ENCODE measurements around the gene PPP2R3B.
"Not testable (repeated sequence)": the region's sequence is repeated elsewhere in the genome, so short reads cannot be mapped to it uniquely, and the experiment has no call there.

PPP2R3B gene

DNA sequence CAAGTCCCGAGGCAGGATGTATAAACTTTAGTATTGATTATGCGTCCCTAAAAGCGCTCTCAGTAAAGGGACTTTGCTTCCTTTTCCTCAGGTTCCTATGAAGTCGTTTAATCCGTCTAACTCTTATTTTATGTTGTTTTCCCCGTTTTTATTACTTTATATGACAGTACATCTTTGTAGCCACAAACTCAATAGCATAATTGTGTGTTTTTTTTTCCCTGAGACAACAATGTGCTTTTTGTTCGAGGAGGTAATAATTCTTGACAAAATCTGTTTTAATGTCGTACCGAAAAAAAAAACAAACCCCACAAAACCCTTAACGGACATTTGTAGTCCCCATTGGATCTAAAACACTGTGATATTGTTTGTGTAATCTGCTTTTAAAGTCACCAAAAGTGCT is 17.9 kb upstream of the PPP2R3B start:
- DNase-seq, result no peak

DNA sequence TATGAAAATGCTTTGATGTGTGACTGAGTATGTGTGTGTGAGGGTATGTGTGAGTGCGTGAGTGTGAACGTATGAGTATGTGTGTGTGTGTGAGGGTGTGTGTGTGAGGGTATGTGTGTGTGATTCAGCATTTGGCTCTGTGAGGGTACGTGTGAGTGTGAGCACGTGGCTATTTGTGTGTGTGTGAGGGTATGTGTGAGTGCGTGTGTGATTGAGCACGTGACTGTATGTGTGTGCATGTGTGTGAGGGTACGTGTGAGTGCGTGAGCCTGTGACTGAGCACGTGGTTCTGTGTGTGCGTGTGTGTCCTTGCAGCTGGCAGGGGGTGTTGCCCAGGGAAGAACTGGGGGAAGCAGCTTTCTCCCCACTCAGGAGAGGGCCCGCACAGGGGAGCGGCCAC is 16.1 kb upstream of the PPP2R3B start:
- no peak for DNase-seq

DNA sequence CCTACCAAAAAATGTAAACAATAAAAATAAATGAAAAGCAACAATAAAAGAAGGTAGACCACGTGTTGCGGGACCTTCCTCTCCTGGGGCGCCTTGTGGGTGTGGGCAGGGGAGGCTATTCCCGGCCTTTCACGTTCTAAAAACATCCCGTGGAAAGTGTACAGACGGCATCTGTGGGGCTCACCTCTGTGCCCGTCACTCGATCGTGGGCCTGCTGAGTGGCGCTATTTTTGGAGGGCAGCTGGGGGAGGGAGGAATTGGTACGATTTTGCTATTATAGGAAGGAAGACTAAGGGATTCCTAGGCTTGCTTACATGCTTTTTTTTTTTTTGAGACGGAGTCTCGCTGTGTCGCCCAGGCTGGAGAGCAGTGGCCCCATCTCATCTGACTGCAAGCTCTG is 13.6 kb upstream of the PPP2R3B start:
- DNase-seq, result no peak

DNA sequence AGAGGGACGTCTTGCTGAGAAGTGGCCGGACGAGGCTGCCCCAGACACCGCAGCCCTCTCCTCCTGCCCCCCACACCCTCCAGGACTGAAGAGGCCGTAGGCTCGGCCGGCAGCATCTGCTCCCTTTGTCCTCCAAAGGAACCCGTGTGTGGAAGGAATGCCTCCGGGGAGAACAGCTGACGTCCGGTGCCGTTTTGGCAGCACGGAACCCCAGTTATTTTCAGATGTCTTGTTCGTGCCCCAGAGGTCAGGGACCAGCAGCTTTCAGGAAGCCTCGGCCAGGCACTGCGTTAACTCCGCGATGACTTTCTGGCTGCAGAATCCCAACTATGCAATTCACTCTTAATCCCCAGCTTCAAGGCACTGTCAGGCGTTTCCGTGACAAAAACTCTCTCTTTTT is 10.9 kb upstream of the PPP2R3B start:
- DNase-seq, result no peak

DNA sequence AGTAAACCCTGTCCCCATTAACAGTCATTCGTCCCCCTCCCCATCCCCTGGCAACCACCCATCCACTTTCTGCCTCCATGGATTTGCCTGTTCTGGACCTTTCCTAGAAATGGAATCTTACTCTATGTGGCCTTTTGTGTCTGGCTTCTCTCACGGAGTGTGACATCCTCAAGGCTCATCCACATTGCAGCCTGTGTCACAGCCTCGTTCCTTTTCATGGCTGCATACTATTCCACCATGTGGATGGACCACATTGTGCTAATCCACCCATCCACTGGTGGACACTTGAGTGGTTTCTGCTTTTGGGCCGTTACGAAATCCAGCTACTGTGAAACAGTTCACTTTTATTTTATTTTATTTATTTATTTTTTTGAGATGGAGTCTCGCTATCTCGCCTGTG is 8.1 kb upstream of the PPP2R3B start:
- no peak for DNase-seq

DNA sequence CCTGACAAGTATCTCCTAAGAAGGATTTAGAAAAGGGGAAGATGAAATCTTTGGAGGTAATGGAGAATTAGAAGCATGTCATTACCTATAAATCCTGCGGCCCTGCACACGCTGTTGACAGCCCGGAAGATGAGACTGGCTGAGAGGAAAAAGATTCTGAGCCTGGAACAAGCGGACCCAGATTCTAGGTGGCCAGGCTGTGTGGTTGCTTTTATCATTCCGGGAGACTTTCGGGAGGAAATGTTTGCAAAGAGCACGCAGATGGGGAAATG is 5.8 kb upstream of the PPP2R3B start:
- no peak for DNase-seq

DNA sequence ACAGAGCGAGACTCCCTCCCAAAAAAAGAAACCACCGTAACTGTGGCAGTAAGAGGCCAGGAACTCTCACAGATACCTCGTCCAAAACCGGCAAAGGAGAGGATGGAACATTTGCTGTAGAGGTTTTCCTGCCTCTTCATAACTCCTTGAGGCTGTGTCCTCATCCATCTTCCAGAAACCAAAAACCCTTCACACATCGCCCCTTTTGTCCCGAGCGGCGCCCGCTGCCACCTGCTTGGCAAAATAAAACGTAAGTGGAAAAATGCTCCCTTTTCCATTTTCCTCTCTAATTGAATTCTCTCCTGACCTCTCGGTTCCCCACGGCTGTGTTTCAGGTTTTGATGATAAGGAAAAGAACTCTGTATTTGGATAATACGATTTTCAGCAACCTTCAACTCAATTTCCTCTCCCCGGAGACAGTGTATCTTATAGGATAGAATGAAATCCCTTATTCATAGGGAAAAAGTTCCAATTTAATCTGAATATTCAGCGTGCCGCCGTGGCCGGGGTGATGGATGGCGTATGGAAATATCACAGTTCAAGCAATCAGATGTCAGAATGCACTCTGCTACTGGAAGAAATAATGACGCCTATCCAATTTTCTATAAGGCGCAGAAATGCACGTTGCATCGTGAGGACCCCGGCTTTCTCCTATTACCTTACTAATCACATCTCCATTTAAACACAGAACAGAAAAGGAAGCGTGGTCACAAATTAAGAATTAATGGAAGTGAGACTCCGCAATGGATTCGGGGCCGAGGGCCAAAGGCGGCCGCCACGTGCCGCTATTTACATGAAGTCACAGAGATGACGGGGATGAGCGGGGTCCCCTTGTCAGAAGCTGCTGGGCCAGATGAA is 5.2 kb upstream of the PPP2R3B start:
- DNase-seq, result no peak

DNA sequence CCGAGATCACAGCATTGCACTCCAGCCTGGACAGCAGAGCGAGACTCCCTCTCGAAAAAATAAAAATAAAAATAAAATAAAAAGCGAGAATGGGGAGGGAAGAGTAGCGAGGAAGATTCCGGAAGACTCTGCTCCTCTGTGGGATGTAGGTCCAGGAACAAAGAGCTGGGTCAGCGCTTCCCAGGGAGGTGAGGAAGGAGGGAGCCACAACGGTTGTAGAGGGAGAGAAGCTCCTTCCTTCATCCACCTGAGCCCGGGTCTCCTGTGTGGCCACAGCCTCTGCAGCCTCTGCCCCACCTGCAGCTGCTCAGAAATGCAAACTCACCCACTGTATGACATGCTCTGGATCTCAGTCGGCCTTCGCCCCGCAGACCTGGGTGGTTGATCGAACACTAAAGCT is 3.8 kb upstream of the PPP2R3B start:
- no peak for DNase-seq

DNA sequence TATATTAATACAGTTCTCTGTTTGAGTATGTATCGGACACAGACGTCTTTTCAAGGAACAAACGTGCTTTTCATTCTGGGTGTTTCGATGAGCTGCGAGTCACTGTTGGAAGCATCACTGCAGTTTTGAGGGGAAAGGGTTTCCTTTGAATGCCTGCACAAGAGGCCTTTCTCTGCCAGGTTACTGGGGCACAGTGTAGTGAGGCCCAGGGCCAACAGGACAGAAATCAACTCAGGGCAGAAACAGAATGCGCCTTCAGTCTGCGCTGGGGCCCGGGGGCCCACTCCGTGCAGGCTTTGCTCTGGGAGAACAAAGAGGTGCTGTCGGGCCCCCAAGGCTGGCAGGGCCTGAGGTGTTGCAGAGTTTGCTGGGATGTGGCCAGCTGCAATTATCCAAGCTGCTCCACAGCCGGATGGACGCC is 2.3 kb upstream of the PPP2R3B start:
- DNase-seq, result no peak

DNA sequence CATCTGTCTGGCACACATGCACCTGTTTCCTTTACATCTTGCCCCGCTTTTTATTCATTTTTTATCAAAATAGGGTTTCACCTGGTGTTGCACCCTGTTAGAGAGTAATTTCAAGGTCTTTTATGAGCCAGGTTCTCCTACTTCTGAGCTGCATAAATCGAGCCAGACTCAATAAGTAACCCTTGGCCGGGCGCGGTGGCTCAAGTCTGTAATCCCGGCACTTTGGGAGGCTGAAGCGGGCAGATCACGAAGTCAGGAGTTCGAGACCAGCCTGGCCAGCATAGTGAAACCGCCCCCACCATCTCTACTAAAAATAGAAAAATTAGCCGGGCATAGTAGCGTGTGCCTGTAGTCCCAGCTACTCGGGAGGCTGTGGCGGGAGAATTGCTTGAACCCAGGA is 1.0 kb upstream of the PPP2R3B start:
- no peak for DNase-seq

DNA sequence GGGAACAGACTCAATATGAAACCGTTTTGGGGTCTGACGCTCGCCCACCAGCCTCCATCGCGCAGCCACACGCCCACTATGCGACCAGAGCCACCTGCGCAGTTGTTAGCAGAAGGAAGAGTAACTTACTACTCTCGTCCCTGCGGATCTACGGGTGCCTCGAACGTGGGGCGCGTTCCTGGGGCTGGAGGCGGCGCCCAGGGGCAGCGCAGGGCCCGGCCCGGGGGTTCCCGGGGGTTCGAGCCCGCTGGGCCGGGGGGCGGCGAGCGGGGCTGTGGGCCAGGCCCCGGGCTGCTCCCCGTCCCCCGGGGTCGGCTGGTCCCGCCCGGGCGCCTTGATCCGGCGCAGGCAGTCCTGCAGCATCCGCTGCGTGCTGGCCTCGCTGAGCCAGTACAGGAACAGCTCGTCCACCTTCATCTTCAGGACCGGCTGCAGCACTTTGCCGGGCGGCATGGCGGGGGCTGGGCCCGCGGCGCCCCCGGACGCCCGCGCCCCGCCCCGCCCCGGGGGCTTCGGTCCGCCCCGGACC is 404 bp downstream of the PPP2R3B start:
- DNase-seq, result no peak

DNA sequence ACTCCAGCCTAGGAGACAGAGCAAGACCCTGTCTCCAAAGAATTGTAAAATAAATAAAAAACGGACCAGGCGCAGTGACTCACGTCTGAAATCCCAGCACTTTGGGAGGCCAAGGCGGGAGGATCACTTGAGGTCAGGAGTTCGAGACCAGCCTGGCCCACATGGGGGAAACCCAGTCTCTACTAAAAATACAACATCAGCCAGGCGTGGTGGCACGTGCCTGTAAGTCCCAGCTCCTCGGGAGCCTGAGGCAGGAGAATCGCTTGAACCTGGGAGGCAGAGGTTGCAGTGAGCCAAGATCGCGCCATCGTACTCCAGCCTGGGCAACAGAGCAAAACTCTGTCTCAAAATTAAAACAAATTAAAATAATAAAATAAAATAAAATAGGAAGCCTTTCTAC is 971 bp downstream of the PPP2R3B start:
- not testable (repeated sequence) for DNase-seq

DNA sequence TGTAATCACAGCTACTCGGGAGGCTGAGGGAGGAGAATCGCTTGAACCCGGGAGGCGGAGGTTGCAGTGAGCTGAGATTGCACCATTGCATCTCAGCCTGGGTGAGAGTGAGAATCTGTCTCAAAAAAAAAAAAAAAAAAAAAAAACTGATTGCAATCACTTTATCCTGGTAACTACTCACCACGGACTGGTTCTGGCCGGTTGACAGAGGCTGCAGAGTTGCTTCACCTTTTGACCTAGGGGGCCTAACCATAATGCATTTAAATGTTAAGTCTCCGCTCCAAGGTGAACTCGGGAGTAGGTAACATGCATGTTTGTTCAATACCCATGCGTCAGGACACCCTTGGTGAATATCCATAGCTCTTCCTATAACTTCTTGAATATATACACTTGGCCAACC is 1.8 kb downstream of the PPP2R3B start:
- DNase-seq, result no peak

DNA sequence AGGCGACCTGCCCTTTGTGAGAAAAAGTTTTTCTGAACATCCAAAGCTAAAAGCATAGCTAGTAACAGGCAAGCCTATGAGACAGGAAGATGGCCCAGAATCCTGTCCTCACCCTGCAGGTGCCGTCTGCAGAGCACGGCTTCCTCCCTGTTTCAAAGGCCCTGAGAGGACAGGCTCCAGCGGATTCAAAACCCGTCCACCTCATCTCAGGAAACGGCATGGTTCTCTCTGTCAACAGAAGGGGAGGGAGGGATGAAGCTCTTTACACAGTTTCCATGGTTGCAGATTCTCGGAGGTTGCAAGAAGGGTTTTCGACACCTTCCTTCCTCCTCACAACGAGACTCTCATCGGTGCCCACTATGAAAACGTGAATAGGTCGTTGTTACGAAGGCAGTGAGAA is 8.3 kb downstream of the PPP2R3B start:
- DNase-seq, result no peak

DNA sequence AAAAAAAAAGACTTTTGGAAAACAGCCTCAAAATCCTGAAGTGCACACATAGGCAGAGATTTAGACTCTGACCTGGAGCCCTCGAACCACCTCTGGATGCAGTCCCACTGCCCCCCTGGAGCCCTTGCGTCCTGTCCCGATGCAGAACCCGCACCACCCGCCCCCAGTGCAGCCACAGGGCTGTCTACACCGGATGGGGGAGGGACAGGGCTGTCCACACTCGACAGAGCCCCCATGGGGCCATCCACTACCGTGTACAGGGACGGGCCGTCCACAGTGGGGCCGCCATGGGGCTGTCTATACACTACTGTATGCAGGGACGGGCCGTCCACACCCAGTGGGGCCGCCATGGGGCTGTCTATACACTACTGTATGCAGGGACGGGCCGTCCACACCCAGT is 10.5 kb downstream of the PPP2R3B start:
- DNase-seq, result not testable (repeated sequence)

DNA sequence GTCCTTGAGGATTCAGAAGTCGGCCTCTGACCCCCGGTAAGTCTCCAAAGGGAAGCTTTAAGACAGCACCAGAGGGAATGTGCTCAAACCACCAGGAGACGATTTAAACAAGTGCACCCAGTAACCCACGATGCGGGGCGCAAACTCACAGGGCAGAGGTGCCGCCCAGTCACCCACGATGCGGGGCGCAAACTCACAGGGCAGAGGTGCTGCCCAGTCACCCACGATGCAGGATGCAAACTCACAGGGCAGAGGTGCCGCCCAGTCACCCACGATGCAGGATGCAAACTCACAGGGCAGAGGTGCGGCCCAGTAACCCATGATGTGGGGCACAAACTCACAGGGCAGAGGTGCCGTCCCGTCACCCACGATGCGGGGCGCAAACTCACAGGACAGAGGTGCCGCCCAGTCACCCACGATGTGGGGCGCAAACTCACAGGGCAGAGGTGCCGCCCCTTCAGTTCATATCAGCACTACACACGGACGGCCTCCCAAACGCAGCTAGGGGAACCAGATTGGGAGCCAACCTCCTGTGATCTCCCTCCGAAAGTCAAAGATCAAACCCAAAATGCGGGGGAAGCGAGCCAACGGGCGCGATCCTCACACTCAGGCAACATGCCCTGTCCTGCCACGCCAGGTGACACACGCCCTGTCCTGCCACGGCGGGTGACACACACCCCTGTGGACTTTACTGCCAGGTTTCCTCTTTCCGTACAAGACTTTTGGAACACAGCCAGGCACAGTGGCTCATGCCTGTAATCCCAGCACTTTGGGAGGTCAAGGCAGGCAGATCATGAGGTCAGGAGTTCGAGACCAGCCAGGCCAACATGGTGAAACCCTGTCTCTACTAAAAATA is 11.3 kb downstream of the PPP2R3B start:
- no peak for DNase-seq

DNA sequence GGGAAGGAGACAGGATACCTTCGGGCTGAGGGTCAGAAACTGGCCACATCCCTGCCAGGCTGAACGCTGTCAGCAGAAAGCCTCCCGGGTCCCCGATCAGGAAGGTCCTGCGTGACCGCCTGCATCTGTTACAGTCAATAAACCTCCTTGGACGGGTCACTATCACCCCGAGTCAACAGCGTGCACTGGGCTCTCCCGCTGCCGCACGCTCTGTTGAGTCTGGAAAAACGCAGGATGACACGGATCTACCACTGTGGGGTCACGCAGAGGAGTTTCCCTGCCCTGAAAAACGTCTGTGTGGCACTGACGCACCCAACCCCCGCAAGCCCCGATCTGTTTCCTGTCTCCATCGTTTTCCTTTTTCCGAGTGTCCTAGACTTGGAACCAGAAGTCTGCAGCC is 12.1 kb downstream of the PPP2R3B start:
- no peak for DNase-seq

DNA sequence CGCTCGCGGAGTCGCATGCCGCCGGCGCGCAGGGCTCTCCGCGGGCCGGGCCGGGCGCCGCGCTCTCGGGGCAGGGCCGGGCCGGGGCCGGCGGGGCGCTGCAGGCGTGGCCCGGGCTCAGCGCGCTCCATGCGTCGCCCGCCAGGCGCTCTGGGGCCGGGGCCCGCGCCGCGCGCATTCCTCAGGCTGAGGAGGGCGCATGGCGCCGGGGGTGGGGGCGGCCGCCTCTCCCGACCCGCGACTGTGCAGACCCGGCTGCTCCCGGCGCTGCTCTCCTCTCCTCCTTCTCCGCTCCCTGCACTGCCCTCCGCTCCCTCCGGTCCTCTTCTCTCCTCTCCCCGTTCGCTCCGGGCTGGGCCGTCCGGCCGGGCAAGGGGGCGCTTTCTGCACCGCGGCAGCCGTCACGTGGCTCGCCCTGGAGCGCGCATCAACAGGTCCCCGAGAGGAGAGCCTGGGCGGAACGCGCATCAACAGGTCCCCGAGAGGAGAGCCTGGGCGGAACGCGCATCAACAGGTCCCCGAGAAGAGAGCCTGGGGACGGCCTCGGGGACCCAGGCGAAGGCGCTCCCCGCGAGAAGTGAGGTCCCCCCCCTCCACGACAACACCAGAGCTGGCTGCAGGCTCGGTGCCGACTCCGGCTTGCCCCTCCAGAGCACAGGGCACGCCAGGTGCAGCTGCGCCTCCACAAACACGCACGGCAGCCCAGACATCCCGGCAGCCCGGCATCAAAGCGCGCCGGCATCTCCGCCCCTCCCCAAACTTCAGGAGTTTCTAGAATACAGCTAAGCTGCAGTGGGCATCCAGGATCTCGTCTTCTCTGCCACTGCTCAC is 12.9 kb downstream of the PPP2R3B start:
- DNase-seq, result no peak

DNA sequence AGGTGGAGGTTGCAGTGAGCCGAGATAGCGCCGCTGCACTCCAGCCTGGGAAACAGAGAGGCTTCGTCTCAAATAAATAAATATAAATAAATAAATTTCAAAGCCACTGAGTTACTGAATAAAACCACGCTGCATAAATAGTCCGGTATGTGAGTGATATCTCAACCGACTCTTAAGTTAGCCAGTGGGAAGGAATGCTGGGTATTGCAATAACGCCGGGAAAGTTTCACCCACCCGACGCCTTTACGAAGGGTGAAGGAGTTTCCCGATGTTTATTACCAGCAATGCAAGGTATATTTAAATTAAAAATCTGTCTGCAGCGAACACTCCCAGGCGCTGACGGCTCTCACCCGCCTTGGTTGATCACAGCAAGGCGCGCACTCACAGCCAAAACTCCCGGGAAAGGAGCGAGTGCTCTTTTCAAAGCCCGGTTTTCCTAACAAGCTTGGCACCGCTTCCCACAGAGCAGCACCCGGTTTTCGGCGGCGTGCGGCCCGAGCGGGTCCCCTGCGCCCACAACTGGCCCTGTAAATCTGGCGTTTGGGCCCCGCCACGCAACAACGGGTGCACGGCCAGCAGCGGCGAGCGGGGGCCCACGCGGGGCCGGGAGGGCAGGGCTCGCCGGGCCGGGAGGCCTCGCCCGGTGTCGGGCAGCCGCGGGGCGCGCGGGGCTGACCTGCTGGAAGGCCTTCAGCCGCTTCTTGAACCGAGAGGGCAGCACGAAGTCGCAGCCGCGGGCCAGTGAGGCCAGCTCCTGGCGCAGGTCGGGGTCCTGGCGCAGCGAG is 13.7 kb downstream of the PPP2R3B start:
- DNase-seq, result no peak

DNA sequence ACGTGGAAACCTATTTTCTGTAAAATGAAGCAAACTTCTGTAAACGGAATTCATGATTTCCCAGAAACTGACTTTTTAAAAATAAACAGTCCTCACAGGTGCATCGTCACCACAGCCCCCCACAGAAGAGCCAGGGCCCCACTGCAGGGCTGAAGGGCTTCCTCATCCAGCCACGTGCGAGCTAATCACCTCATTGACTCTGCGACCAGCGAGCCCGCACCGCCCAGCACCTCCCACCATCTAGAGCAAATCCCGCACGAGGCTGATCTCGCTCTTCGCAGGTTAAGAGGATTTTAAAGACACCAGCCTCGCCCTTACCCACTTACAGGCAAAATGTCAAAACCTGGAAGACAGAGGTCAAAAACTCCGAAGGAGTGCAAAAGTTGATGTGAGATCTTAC is 14.8 kb downstream of the PPP2R3B start:
- no peak for DNase-seq

DNA sequence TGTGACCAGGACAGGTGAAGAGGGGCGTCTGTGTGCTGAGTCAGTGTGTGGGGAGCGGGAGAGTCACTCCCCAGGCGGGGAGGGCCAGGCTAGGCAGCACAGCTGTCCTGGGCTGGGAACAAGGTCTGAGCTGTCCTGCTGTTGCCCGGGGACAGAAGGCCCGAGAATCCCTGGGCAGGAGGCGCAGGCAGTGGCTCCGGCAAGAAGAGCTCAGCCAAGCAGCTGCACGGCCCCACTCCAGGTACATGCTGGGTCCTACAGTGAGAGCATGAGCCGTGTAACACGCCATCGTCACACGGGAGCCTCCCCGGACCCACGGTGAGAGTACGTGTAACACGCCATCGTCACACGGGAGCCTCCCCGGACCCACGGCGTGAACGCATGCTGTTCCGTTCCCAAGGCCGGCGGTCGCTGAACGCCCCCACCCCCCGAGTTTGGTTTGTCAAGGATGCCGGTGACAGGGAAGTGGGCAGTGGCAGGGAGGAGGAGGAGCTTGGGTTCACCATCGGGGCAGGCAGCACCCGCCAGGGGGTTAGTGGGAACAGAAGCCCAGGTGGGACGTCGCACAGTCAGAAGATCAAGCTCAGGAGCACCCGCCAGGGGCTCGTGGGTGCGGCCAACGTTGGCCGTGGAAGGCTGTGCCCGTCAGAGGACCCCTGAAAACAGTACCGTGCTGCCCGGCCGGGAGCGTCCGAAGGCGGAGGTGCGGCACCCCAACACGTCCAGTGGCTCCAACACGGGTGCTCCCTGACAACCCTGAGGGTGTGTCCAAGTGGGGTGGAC is 15.6 kb downstream of the PPP2R3B start:
- DNase-seq, result no peak

All from NCI-H510A (cell line).